Natural killer cell treated with Interleukin-12 subunit alpha and Interleukin-12 subunit beta and Interleukin-15 and Interleukin-18, amount 100 ng/mL, for 72 hours (primary cell): ENCODE measurements around the gene IGF1. TPM values are rescaled to one million over a fixed set of nuclear protein-coding genes. Genes with fewer than 3 reads are reported as not detected.
"Not testable (repeated sequence)": the region's sequence is repeated elsewhere in the genome, so short reads cannot be mapped to it uniquely, and the experiment has no call there.

Experiments
- ATAC-seq, 2 donors: fragments of 150-1000 bp; cut with Tn5 transposase in 1 of 2; sonication (Bioruptor Pico), chemical (Tn5 transposase) in 1 of 2; 2 replicates each; pipeline ENCODE4 v1.10.0; 2021
- DNase-seq: peaks from one replicate; pipeline ENCODE4 v3.0.0; 2022; ENCODE audit warnings: low spot score
- H3K27ac Mint-ChIP-seq, 2 donors: 1 replicate in 1 of 2; 2 replicates in 1 of 2; pipeline ENCODE4 v1.8.0; 2022; ENCODE audit warnings: mixed read lengths in 2 of 2, mild to moderate bottlenecking in 1 of 2, moderate library complexity in 1 of 2
- H3K27me3 Mint-ChIP-seq, 2 donors: 1 replicate in 1 of 2; 2 replicates in 1 of 2; pipeline ENCODE4 v1.8.0; 2022; ENCODE audit warnings: mixed read lengths in 2 of 2
- H3K36me3 Mint-ChIP-seq: one replicate; pipeline ENCODE4 v1.8.0; 2022; ENCODE audit warnings: mixed read lengths
- H3K4me1 Mint-ChIP-seq, 2 donors: 1 replicate in 1 of 2; 2 replicates in 1 of 2; pipeline ENCODE4 v1.8.0; 2022; ENCODE audit warnings: low read depth in 2 of 2, mixed read lengths in 2 of 2, mild to moderate bottlenecking in 1 of 2
- H3K4me3 Mint-ChIP-seq: one replicate; pipeline ENCODE4 v1.8.0; 2022; ENCODE audit warnings: mixed read lengths
- H3K9me3 Mint-ChIP-seq: 2 replicates; pipeline ENCODE4 v1.8.0; 2022; ENCODE audit warnings: mixed read lengths
- total RNA-seq, 2 donors: library from RNA; stranded (reverse); gene quantifications; one replicate each; pipeline ENCODE4 v1.2.3, GENCODE V29; 2022

Gene IGF1
- total RNA-seq, 2 donors from 2014 or later: 0.05 TPM; not detected in 1

GRCh38 chr12:102465762-102466560 is 14.4 kb downstream of the IGF1 start:
- no peak overlapping the region for H3K4me3 Mint-ChIP-seq
- H3K4me1 Mint-ChIP-seq: no peaks in the 10 kb centered on the region
- DNase-seq (no peak), ATAC-seq (no peak)
- no peak overlapping the region for H3K27ac Mint-ChIP-seq
- H3K27me3 Mint-ChIP-seq: peaks cover 22 to 42% of the 10 kb centered on the region in 2 donors
- H3K9me3 Mint-ChIP-seq: no peaks in the 10 kb centered on the region
- no peaks in the 10 kb centered on the region for H3K36me3 Mint-ChIP-seq

GRCh38 chr12:102463659-102464249 is 16.6 kb downstream of the IGF1 start:
- DNase-seq: no peak
- H3K4me3 Mint-ChIP-seq: no peak overlapping the region
- H3K27ac Mint-ChIP-seq: no peak overlapping the region
- H3K27me3 Mint-ChIP-seq: peaks cover 20 to 47% of the 10 kb centered on the region in 2 donors
- ATAC-seq: no peak
- no peaks in the 10 kb centered on the region for H3K9me3 Mint-ChIP-seq
- H3K4me1 Mint-ChIP-seq: no peaks in the 10 kb centered on the region
- H3K36me3 Mint-ChIP-seq: no peaks in the 10 kb centered on the region

GRCh38 chr12:102462795-102463465 is 17.4 kb downstream of the IGF1 start:
- Mint-ChIP-seq H3K9me3 (no peaks in the 10 kb centered on the region), H3K27ac (no peak overlapping the region), H3K27me3 (peaks cover 22 to 46% of the 10 kb centered on the region in 2 donors), H3K36me3 (no peaks in the 10 kb centered on the region), H3K4me3 (no peak overlapping the region), H3K4me1 (no peaks in the 10 kb centered on the region)
- ATAC-seq (no peak), DNase-seq (no peak)

DNA sequence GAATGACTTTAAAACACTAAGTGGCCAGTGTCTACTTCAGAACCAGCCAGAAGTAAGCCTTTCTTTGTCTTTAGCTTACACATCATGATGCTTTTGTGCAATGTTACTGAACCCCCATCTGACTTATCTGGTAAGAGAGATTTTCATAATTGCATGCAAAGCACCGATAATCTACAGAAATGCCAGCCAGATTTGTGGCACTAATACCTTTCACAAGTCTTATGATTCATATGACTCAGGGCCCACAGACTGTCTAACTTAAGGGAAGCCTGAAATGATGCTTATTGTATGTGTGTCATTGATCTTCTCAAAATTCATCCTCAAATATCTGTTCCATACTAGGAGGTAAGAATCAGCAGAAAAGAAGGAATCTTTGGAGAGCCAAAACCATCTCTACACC is 18.0 kb downstream of the IGF1 start:
- H3K36me3 Mint-ChIP-seq: no peaks in the 10 kb centered on the region
- no peaks in the 10 kb centered on the region for H3K4me1 Mint-ChIP-seq
- no peak for ATAC-seq
- no peak overlapping the region for H3K4me3 Mint-ChIP-seq
- H3K27me3 Mint-ChIP-seq: peaks cover 20 to 41% of the 10 kb centered on the region in 2 donors
- H3K27ac Mint-ChIP-seq: no peak overlapping the region
- no peaks in the 10 kb centered on the region for H3K9me3 Mint-ChIP-seq
- no peak for DNase-seq

- Mint-ChIP-seq H3K4me1 (no peaks in the 10 kb centered on the region), H3K27ac (no peak overlapping the region)
Observed at GRCh38 chr12:102461501-102461900, 18.9 kb downstream of the IGF1 start.

DNA sequence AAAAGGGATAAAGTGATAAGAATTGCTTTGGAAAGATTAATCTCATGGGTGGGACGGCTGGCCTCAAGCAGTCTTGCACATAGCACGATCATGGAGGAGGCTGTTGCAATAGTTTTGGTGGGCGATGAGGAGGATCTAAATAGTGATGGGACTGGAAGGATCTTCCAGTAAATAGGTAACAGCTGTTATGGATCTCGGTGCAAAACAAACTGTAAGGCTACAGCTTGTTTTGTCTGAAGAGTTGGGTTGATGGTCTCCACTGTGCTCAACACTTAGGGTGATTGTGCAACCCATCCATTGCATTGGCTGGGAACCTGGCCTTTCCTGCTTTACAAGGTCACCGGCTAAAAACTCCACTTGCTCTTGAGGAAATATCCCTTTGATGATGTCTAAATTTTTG is 21.0 kb downstream of the IGF1 start:
- ATAC-seq: no peak
- no peak for DNase-seq
- Mint-ChIP-seq H3K4me3 (no peak overlapping the region), H3K27me3 (peaks cover 19 to 43% of the 10 kb centered on the region in 2 donors), H3K27ac (no peak overlapping the region), H3K4me1 (no peaks in the 10 kb centered on the region), H3K9me3 (no peaks in the 10 kb centered on the region), H3K36me3 (no peaks in the 10 kb centered on the region)

More at GRCh38 chr12:102461501-102461900, 18.9 kb downstream of the IGF1 start:
- no peak for DNase-seq
- Mint-ChIP-seq H3K36me3 (no peaks in the 10 kb centered on the region), H3K27me3 (peaks cover 20 to 43% of the 10 kb centered on the region in 2 donors), H3K4me3 (no peak overlapping the region), H3K9me3 (no peaks in the 10 kb centered on the region)
- no peak for ATAC-seq

- Mint-ChIP-seq H3K27ac (no peak overlapping the region), H3K36me3 (no peaks in the 10 kb centered on the region), H3K9me3 (no peaks in the 10 kb centered on the region), H3K27me3 (peaks cover 10 to 30% of the 10 kb centered on the region in 2 donors), H3K4me3 (no peak overlapping the region), H3K4me1 (no peaks in the 10 kb centered on the region)
- ATAC-seq (no peak), DNase-seq (no peak)
Observed at GRCh38 chr12:102454808-102455760, 25.3 kb downstream of the IGF1 start.

DNA sequence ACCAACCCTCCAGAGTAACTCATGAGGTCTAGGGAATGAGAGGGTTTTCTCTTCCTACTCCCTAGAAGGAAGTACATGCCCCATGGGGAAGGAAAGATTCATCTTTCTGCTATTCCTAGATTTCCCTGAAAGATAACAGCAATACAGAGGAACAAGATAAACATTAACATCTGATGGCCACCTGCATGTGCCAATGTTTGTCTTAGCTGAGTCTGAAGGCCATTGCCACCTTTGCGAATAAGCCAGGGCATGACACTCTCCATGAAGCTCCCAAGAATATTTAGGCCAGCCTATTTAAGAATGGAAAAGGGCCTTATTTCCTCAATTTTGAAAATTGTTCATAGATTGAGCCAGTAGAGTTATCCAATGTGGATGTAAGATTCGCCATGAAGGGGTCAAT is 26.0 kb downstream of the IGF1 start:
- Mint-ChIP-seq H3K4me1 (no peaks in the 10 kb centered on the region), H3K27ac (no peak overlapping the region), H3K27me3 (peaks cover 10 to 24% of the 10 kb centered on the region in 2 donors), H3K4me3 (no peak overlapping the region), H3K9me3 (no peaks in the 10 kb centered on the region), H3K36me3 (no peaks in the 10 kb centered on the region)
- no peak for DNase-seq
- ATAC-seq: no peak

DNA sequence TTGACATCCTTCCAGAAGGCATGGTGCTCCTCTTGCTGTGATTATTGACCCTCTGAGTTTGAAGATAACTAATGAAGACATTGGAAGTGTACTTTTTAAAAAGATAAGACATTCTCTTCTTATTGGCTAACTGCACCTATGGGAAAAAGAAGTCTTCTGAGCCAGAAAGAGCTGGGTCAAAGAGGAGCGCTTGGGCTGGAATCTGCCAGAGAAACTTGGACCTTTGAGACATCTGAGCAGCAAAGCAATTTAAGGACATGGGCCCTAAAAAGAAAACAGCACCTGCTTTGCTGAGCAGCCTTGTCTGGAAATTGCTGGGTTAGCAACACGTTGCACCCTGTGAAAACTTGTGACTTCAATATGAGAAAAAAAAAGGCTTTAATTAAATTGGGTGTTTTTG is 27.8 kb downstream of the IGF1 start:
- no peak overlapping the region for H3K4me3 Mint-ChIP-seq
- peaks cover 6 to 13% of the 10 kb centered on the region in 2 donors for H3K27me3 Mint-ChIP-seq
- no peak for ATAC-seq
- H3K36me3 Mint-ChIP-seq: no peaks in the 10 kb centered on the region
- H3K4me1 Mint-ChIP-seq: no peaks in the 10 kb centered on the region
- H3K9me3 Mint-ChIP-seq: peaks cover 2% of the 10 kb centered on the region
- no peak overlapping the region for H3K27ac Mint-ChIP-seq
- no peak for DNase-seq

DNA sequence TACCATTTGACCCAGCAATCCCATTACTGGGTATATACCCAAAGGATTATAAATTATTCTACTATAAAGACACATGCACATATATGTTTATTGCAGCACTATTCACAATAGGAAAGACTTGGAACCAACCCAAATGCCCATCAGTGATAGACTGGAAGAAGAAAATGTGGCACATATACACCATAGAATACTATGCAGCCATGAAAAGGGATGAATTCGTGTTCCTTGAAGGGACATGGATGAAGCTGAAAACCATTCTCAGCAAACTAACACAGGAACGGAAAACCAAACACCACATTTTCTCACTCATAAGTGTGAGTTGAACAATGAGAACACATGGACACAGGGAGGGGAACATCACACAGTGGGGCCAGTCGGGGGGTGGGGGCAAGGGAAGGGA is 31.3 kb downstream of the IGF1 start:
- not testable (repeated sequence) for H3K27ac Mint-ChIP-seq, H3K4me3 Mint-ChIP-seq, ATAC-seq, DNase-seq, H3K4me1 Mint-ChIP-seq, H3K9me3 Mint-ChIP-seq
- H3K36me3 Mint-ChIP-seq: peaks cover 10% of the 10 kb centered on the region
- peaks cover 0 to 23% of the 10 kb centered on the region in 2 donors for H3K27me3 Mint-ChIP-seq

DNA sequence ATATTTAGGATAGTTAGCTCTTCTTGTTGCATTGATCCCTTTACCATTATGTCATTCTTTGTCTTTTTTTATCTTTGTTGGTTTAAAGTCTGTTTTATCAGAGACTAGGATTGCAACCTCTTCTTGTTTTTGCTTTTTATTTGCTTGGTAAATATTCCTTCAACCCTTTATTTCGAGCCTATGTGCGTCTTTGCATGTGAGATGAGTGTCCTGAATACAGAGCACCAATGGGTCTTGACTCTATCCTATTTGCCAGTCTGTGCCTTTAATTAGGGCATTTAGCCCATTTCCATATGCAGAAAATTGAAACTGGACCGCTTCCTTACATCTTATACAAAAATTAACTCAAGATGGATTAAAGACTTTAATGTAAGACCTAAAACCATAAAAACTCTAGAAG is 32.9 kb downstream of the IGF1 start:
- not testable (repeated sequence) for ATAC-seq, DNase-seq, H3K4me1 Mint-ChIP-seq, H3K4me3 Mint-ChIP-seq, H3K27ac Mint-ChIP-seq, H3K9me3 Mint-ChIP-seq
- peaks cover 10% of the 10 kb centered on the region for H3K36me3 Mint-ChIP-seq
- peaks cover 0 to 23% of the 10 kb centered on the region in 2 donors for H3K27me3 Mint-ChIP-seq

DNA sequence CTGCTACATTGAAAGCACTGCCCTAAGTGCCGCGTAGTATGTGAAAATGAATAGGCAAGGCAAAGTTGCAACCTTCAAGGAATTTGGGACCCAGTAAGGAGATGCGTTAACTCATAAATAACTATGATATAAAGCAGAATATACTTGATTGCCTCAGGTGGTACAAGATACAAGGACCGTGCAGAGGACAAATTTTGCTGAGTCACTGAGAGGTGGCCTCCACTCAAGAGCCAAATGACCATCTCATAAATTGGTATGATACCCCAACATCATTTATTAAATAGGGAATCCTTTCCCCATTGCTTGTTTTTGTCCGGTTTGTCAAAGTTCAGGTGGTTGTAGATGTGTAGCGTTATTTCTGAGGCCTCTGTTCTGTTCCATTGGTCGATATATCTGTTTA is 35.7 kb downstream of the IGF1 start:
- peaks cover 2 to 17% of the 10 kb centered on the region in 2 donors for H3K27me3 Mint-ChIP-seq
- ATAC-seq (no peak), DNase-seq (no peak)
- H3K4me3 Mint-ChIP-seq: no peak overlapping the region
- H3K36me3 Mint-ChIP-seq: peaks cover 10% of the 10 kb centered on the region
- H3K4me1 Mint-ChIP-seq: no peaks in the 10 kb centered on the region
- H3K9me3 Mint-ChIP-seq: peaks cover 7% of the 10 kb centered on the region
- no peak overlapping the region for H3K27ac Mint-ChIP-seq

DNA sequence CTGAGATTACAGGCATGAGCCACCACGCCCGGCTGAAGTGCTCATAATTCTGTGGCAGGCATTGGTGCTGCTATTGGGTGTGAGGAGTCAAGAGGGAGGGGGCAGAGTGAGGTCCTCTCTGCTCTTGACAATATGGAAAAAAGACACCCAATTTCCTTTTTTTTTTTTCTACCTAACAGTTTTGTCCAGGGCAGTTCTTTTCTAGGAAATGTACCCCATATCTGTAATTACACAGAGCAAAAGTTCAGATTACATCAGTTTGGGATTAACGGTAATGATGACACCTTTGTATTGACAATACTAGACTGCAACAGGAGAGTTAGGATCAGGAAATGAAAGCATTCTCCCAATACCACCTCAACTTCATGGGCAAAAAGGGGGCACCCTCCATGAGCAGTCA is 36.3 kb downstream of the IGF1 start:
- peaks cover 7% of the 10 kb centered on the region for H3K9me3 Mint-ChIP-seq
- no peak overlapping the region for H3K4me3 Mint-ChIP-seq
- no peak for DNase-seq
- peaks cover 5 to 22% of the 10 kb centered on the region in 2 donors for H3K27me3 Mint-ChIP-seq
- no peak for ATAC-seq
- H3K4me1 Mint-ChIP-seq: no peaks in the 10 kb centered on the region
- H3K27ac Mint-ChIP-seq: no peak overlapping the region
- peaks cover 10% of the 10 kb centered on the region for H3K36me3 Mint-ChIP-seq
